OCI-LY3 (cell line): ENCODE measurements around the gene OR8B3.

ENCODE experiments used
- H2AFZ ChIP-seq: fragments of 200-600, 300-600 bp; shearing (Covaris generic); 2 replicates; pipeline ENCODE4 v1.6.0; 2014; ENCODE audit warnings: antibody characterized with exemption, low read depth, low read length
- H3K27ac ChIP-seq: fragments of 200-600, 300-600 bp; sonication (generic); 2 replicates; pipeline ENCODE4 v1.5.1; 2014; ENCODE audit warnings: mild to moderate bottlenecking, low read length, moderate library complexity, mixed read lengths
- H3K27me3 ChIP-seq: fragments of 200-600, 300-600 bp; sonication (generic); 2 replicates; pipeline ENCODE4 v1.6.1; 2014; ENCODE audit warnings: low read depth, low read length, mixed read lengths
- H3K36me3 ChIP-seq: fragments of 200-600, 300-600 bp; sonication (generic); replicated peaks from 2 replicates; pipeline ENCODE3; 2014; ENCODE audit warnings: low read depth, low read length, mixed read lengths
- H3K4me1 ChIP-seq: fragments of 300-600, 200-600 bp; sonication (generic); 2 replicates; pipeline ENCODE4 v1.6.1; 2014; ENCODE audit warnings: low read length, mixed read lengths
- H3K4me2 ChIP-seq: fragments of 200-600, 300-600 bp; sonication (generic); 2 replicates; pipeline ENCODE4 v1.6.1; 2014; ENCODE audit warnings: low read length, mixed read lengths
- H3K4me3 ChIP-seq: fragments of 300-600, 200-600 bp; sonication (generic); 2 replicates; pipeline ENCODE4 v1.5.1; 2014; ENCODE audit warnings: antibody characterized with exemption, mild to moderate bottlenecking, low read length, moderate library complexity
- H3K79me2 ChIP-seq: fragments of 300-600, 200-600 bp; shearing (Covaris generic); 2 replicates; pipeline ENCODE4 v1.6.1; 2014; ENCODE audit warnings: mild to moderate bottlenecking, low read length, mixed read lengths
- H3K9ac ChIP-seq: fragments of 300-600, 200-600 bp; shearing (Covaris generic); 2 replicates; pipeline ENCODE4 v1.6.0; 2014; ENCODE audit warnings: mild to moderate bottlenecking, low read length, moderate library complexity
- H3K9me3 ChIP-seq: fragments of 200-600, 300-600 bp; shearing (Covaris generic); 2 replicates; pipeline ENCODE4 v1.6.1; 2014; ENCODE audit warnings: low read length, mixed read lengths; ENCODE audit not compliant: insufficient read depth
- H4K20me1 ChIP-seq: fragments of 200-600, 300-600 bp; sonication (generic); 2 replicates; pipeline ENCODE4 v1.6.1; 2016; ENCODE audit warnings: low read length, mixed read lengths; ENCODE audit not compliant: insufficient read depth
- EZH2phosphoT487 ChIP-seq: fragments of 200-600 bp; shearing (Covaris generic); IDR thresholded peaks from 2 replicates; pipeline ENCODE4 v1.6.1; 2018; ENCODE audit warnings: antibody characterized with exemption, mixed run types, low read depth
- TF ChIP-seq, protein P1 (sequence below): fragments of 200-600, 300-600 bp; sonication (generic); IDR thresholded peaks from 2 replicates; pipeline ENCODE4 v1.5.1; 2014; ENCODE audit warnings: antibody characterized with exemption, low read length, low read depth

Gene OR8B3

DNA sequence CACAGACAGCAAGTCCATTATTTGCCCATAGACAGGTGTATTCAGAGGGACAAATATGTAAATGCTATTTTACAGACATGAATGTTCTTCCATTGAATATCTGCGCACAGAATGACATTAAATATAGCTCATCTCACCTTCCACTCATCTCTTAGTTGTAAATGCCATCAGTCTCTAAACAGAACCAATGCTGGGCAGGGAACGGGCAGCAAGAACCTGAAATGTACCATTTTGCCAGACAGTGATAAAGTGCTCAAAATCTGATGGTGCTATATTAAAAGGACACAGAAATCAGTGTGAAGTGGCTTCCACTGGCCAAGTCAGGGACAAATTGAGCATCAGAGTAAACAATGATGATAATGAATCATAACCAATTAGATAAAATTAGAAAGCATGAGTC is 35.9 kb upstream of the OR8B3 start:
- TF ChIP-seq, protein P1, sequence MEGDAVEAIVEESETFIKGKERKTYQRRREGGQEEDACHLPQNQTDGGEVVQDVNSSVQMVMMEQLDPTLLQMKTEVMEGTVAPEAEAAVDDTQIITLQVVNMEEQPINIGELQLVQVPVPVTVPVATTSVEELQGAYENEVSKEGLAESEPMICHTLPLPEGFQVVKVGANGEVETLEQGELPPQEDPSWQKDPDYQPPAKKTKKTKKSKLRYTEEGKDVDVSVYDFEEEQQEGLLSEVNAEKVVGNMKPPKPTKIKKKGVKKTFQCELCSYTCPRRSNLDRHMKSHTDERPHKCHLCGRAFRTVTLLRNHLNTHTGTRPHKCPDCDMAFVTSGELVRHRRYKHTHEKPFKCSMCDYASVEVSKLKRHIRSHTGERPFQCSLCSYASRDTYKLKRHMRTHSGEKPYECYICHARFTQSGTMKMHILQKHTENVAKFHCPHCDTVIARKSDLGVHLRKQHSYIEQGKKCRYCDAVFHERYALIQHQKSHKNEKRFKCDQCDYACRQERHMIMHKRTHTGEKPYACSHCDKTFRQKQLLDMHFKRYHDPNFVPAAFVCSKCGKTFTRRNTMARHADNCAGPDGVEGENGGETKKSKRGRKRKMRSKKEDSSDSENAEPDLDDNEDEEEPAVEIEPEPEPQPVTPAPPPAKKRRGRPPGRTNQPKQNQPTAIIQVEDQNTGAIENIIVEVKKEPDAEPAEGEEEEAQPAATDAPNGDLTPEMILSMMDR = no peak
- no peak for TF ChIP-seq EZH2phosphoT487

DNA sequence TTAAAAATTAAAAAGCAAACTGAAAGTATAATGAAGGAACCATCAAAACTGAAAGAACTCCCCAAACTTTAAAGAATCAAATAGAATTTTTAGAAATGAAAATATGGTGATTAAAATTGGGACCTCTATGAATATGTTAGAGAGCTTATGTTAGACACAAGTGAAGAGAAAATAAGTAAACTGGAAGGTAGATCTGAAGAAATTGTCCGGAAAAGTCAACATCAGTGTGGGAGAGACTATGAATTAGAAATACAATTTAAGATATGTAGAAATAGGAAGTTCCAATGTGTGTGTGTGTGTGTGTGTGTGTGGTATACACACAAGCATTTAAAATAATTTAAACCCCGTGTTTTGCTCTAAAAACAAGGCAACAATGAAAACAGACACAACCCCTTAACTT is 30.8 kb upstream of the OR8B3 start:
- TF ChIP-seq EZH2phosphoT487 = no peak
- TF ChIP-seq, protein P1 = no peak
- H4K20me1 ChIP-seq = no peaks in the 10 kb centered on the region

More for the DNA sequence above, 35.9 kb upstream of the OR8B3 start:
- Histone ChIP-seq H3K4me2 (no peak overlapping the region), H4K20me1 (no peaks in the 10 kb centered on the region), H3K4me3 (no peak overlapping the region), H2AFZ (no peak overlapping the region), H3K79me2 (no peaks in the 10 kb centered on the region), H3K27me3 (0 out of 2 replicates have a peak, but pooled peaks cover 5% of the 10 kb centered on the region), H3K27ac (no peak overlapping the region), H3K36me3 (no peaks in the 10 kb centered on the region), H3K9ac (no peak overlapping the region), H3K9me3 (no peaks in the 10 kb centered on the region), H3K4me1 (no peaks in the 10 kb centered on the region)

DNA sequence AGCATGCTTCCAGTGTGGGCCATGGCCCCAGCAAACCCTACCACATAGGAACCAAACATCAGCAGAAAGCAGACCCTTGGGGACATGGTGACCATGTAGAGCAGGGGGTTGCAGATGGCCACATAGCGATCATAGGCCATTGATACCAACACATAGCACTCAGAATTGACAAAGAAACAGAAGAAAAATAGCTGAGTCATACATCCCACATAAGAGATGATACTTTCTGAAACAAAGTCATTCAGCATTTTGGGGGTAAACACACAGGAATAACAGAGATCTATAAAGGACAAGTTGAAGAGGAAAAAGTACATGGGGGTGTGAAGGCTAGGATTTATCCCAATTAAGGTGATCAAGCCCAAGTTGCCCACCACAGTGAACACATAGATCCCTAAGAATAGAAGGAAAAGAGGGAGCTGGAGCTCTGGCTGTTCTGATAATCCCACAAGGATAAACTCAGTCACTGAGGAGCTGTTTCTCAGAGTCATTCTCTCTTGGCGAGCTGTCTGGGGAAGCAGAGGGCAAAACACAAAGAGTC is 25.6 kb upstream of the OR8B3 start, which contains the start of gene OR8B4:
Gene OR8B4 (minus strand): TSS at position 488 of the 538 bp plus-strand sequence. CDS start 0 bp downstream, at position 488.
- H3K27ac ChIP-seq = no peak within 1 kb of the TSS
- no peak within 1 kb of the TSS for H3K4me3 ChIP-seq
- no peaks in the 10 kb centered on the region for H3K36me3 ChIP-seq
- H3K9ac ChIP-seq = no peak within 1 kb of the TSS
- peaks cover 16% of the 10 kb centered on the region; the same call in 1 of the 2 replicates for H3K27me3 ChIP-seq
- no peak within 1 kb of the TSS for H3K4me2 ChIP-seq
- no peak for TF ChIP-seq EZH2phosphoT487
- TF ChIP-seq, protein P1 = no peak
- no peaks in the 10 kb centered on the region for H4K20me1 ChIP-seq
- H3K9me3 ChIP-seq = no peaks in the 10 kb centered on the region
- no peaks in the 10 kb centered on the region for H3K79me2 ChIP-seq
- no peaks in the 10 kb centered on the region for H3K4me1 ChIP-seq
- H2AFZ ChIP-seq = no peak within 1 kb of the TSS

More for the DNA sequence above, 30.8 kb upstream of the OR8B3 start:
- no peak overlapping the region for H3K27ac ChIP-seq
- no peaks in the 10 kb centered on the region for H3K36me3 ChIP-seq
- no peaks in the 10 kb centered on the region for H3K4me1 ChIP-seq
- no peaks in the 10 kb centered on the region for H3K27me3 ChIP-seq
- no peaks in the 10 kb centered on the region for H3K9me3 ChIP-seq
- no peak overlapping the region for H3K9ac ChIP-seq
- H2AFZ ChIP-seq = no peak overlapping the region
- H3K4me2 ChIP-seq = no peak overlapping the region
- H3K4me3 ChIP-seq = no peak overlapping the region
- no peaks in the 10 kb centered on the region for H3K79me2 ChIP-seq

DNA sequence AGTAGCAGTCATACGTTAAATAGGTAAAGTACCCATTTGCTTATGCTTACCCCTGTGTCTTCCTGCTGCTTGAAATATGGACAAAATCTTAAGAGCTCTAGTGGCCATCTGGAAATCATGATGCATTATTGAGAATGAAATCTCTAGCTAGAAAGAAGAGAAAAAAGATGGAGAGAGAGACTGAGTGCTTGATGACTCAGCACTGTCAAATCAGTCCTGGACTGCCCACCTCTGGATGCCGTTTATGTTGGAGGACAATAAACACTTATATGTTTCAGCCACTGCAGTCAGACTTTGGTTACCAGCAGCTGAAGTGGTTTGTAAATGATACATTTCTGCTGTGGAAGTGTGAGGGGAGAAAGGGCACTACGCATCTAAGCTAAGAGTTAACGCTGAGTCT is 22.2 kb upstream of the OR8B3 start:
- Histone ChIP-seq H3K27ac (no peak overlapping the region), H3K9me3 (no peaks in the 10 kb centered on the region), H4K20me1 (no peaks in the 10 kb centered on the region), H3K4me3 (no peak overlapping the region), H3K79me2 (no peaks in the 10 kb centered on the region), H3K9ac (no peak overlapping the region), H3K36me3 (no peaks in the 10 kb centered on the region), H3K27me3 (peaks cover 19% of the 10 kb centered on the region; the same call in 1 of the 2 replicates), H3K4me2 (no peak overlapping the region), H3K4me1 (no peaks in the 10 kb centered on the region), H2AFZ (no peak overlapping the region)
- no peak for TF ChIP-seq EZH2phosphoT487
- TF ChIP-seq, protein P1 = no peak
